NCI-H748 (cell line): ENCODE results near the gene STAT1.
A peak's percentile ranks its signal among the peaks of the same experiment; 100 is the strongest.

Experiments used
- DNase-seq: peaks from one replicate; lab custom pipeline; 2025; ENCODE audit not compliant: unreplicated experiment; lab: John Stamatoyannopoulos, UW

STAT1 gene

GRCh38 chr2:191013932-191014652, at the start of gene STAT1:
STAT1 (minus strand) TSS chr2:191014171; CDS start chr2:191010003, 4,168 bp downstream.
- peak; percentile 97 for DNase-seq

- DNase-seq = no peak
Observed at GRCh38 chr2:191063584-191063983, 49.6 kb upstream of the STAT1 start.

GRCh38 chr2:191061381-191061980, 47.5 kb upstream of the STAT1 start:
- DNase-seq = no peak

GRCh38 chr2:191059308-191059707, 45.3 kb upstream of the STAT1 start:
- no peak for DNase-seq

- no peak for DNase-seq
Observed at GRCh38 chr2:191056228-191056627, 42.3 kb upstream of the STAT1 start.

- no peak for DNase-seq
Observed at GRCh38 chr2:191053256-191053655, 39.3 kb upstream of the STAT1 start.

- peak; percentile 71 for DNase-seq
Observed at GRCh38 chr2:191051825-191052778, 38.1 kb upstream of the STAT1 start.

- no peak for DNase-seq
Observed at GRCh38 chr2:191051177-191051576, 37.2 kb upstream of the STAT1 start.

GRCh38 chr2:191050640-191050987, 36.6 kb upstream of the STAT1 start:
- DNase-seq = no peak

- DNase-seq = peak; percentile 94
Observed at GRCh38 chr2:191049728-191050639, 36.0 kb upstream of the STAT1 start.

- no peak for DNase-seq
Observed at GRCh38 chr2:191048073-191048472, 34.1 kb upstream of the STAT1 start.

GRCh38 chr2:191045141-191045540, 31.2 kb upstream of the STAT1 start:
- no peak for DNase-seq

- DNase-seq = no peak
Observed at GRCh38 chr2:191043438-191043837, 29.5 kb upstream of the STAT1 start.

- DNase-seq = no peak
Observed at GRCh38 chr2:191041418-191042161, 27.6 kb upstream of the STAT1 start.

- DNase-seq = no peak
Observed at GRCh38 chr2:191039616-191040015, 25.6 kb upstream of the STAT1 start.

- no peak for DNase-seq
Observed at GRCh38 chr2:191038741-191039140, 24.8 kb upstream of the STAT1 start.

GRCh38 chr2:191038241-191038725, 24.3 kb upstream of the STAT1 start:
- no peak for DNase-seq

- no peak for DNase-seq
Observed at GRCh38 chr2:191037351-191037750, 23.4 kb upstream of the STAT1 start.

GRCh38 chr2:191036363-191036762, 22.4 kb upstream of the STAT1 start:
- no peak for DNase-seq
